HG03521 (cell line): Measurements from ENCODE around the gene ULK2.
"Not testable (repeated sequence)": the region's sequence is repeated elsewhere in the genome, so short reads cannot be mapped to it uniquely, and the experiment has no call there.

ENCODE experiments used
- ATAC-seq: cut with Tn5 transposase; IDR thresholded peaks from one replicate; pipeline ENCODE4 v1.9.1; 2021; ENCODE audit warnings: mild to moderate bottlenecking, moderate library complexity; ENCODE audit not compliant: unreplicated experiment

The ULK2 gene

DNA sequence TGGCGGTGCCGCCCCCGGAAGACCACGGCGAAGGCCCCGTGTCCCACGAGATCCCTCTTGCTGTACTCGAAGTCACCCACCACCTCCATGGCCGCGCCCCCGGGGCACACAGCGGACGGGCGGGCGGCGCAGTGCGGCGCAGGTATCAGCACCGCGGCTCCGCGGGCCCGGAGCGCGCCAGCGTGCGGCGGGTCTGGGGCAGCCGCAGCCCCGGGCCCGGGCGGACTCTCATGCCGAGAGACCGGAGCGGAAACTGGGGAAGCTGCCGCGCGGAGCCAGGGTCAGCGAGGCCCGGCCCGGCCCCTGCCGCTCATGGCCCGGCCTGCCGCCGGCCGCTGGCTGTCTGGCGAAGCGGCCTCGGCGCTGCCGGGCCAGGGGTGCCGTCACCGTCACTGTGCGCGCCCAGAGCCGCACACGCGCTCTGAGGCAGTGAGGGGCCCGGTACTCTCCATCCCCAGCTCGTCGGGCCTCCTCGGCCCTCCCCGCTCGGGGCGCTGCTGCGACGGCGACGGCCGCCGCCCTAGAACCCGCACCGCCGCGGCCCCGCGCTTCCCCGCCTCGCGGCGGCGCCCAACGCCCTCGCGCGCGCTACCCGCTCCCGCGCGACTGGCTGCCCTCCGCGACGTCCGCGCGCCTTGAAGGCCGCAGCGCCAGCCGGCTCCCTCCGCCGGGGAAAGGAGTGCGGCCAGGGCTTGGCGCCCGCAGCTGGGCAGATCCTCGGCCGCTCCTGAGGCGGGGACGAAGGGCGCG, at the start of gene ULK2:
Gene ULK2 (minus strand): TSS at position 608 of the 750 bp plus-strand sequence. CDS start 519 bp downstream, at position 89.
- ATAC-seq, result no peak

DNA sequence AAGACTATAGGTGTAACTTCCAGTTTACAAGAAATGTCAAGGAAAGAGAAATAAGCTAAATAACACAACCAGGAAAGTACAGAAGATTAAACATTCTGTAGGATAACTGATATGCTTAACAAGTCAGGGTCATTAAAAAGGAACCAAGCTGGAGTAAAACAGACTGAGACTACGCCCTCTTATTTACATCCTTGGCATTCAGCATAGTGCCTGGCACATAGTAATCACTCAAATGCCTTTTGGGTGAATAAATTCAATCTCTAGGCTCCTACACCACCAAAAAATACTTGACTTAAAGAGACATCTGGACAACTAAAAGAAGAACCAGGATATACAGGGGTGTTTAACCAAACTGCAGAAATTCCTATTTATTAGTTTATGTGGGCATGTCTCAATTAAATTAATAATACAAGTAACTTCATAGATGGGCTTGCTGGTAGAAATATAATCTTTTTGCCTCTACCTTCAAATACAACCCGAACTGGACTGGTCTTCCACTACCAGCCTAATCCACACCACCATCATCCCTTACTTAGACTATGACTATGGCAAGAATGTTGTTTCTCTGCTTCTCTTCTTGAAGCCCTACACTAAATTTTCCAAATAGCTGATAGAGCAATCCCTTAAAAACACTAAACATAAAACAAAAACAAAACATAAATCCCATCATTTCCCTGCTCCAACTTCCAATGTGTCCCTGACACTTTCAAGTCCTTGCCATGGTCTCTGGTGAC, 47.7 kb upstream of the ULK2 start:
- ATAC-seq, result no peak

DNA sequence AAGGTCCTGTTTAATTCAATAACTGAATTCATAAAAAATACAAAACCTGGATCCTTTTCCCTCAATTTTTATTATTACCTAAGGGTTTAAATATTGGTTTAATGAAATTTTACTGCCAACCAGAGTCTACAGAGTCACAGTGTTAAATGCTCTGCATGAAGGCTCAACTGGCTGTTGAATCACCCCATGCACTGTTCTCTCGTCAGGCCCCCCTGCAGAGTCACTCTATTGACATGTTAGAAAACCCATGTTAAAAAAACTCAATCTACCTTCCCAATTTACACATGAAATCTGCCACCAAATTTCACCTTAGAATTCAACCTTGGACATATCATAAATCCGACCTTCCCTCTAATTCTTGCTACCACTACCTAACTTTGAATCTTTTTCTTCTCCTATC, 43.3 kb upstream of the ULK2 start:
- no peak for ATAC-seq

DNA sequence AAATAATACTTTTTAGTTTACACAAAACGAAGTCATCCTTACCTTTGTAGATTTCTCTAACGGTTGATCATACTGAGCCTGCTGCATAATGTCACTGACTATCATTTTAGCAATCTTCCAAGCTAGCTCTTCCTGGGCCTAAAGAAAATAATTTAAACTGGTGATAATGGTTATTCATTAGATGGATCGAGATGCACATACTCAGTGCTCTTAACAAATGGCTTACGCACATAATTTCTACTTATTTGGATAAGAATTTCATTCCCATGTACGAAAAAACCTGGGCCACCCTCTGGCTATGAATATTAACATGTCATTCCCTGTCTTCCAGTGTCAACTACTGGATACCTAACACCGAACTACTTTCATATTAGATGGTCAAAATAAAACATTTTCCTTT, 41.4 kb upstream of the ULK2 start:
- no peak for ATAC-seq

DNA sequence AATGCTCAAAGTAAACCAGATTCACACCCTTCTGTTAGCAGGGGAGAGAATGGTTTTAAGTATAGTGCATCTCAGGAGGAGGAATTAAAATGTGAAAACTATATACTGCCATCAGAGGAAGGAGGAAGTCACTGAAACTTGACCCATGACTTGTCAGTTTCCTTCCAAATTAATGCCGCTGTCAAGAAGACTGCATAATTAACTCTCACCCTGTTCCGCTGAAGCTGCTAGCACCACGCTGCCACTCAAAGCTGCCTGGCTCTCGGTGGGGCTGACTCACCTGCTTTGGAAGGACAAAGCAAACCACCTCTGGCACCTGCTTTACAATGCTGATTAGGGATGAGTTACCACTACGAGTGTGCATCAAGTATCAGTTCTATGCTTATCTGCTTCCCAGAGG, 37.8 kb upstream of the ULK2 start:
- no peak for ATAC-seq

DNA sequence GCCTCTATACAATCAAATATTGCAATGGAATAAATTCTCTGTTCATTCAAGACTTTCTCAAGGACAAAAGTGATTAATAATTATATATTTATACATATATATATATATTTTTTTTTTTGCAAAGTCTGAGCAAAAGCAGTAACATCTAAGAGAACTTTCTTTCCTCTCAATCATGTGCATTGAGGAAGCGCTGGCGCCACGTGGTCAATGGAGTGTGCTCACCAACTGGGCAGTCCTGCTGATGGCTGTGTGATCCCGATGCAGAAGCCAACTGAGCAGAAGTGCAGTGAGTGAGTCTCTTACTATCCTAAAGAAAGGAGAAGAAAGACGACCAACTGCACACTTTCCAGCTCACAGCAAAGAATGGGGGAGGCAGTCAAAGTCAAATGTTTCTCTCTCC, 37.2 kb upstream of the ULK2 start:
- no peak for ATAC-seq

DNA sequence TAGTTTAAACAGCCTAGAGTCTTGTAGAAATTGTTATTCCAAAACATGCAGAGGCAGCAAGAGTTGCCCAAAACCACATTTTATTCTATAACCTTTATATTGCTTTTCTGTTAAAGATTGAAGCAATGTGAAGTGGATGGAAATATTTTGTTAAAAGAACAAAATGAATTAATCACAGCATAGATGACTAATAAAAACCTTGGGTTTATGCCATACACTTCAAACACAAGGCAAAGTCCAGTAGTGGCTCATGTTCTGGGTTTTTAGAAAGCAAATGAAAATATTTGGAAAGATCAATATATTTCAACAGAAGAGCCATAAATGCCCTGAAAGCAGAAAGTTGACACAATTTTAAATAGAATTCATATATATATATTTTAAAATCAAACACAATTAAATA, 36.7 kb upstream of the ULK2 start:
- no peak for ATAC-seq

DNA sequence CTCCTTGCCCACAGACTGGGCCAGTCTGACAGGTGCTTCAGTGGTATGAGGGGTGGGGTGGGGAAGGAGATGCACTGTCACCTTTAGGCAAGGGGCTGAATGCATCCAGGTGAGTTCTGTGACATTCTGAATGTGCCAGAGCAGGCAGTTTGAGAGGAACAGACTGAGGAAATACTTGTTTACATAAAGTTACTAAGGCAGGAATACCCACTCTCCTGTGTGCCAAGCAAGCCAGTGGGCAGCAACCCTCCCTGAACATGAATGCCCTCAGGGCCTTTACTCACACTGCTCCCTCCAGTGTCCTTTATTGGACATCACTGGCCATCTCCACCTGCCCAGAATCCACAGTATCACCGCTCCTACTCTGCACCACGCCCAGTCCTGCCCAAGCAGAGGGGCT, 33.1 kb upstream of the ULK2 start:
- ATAC-seq, result no peak

DNA sequence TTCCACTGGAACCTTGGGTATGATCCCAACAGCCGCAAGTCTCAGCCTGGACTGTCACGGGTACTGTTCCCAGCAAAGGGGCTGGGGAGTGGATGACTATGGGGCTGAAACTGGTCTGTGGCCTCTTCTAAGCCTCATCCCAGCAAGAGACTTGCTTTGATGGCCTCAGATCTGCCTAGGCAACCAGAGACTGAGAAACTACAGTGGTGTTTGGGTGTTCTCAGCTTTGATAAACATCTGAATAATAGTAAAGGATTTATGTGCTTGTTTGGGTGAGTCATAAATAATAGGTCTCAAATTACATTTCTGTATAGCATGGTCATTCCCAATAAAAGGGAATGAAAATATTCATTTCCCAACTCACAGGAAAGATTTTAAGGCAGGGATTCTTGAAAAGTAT, 30.2 kb upstream of the ULK2 start:
- ATAC-seq, result no peak

DNA sequence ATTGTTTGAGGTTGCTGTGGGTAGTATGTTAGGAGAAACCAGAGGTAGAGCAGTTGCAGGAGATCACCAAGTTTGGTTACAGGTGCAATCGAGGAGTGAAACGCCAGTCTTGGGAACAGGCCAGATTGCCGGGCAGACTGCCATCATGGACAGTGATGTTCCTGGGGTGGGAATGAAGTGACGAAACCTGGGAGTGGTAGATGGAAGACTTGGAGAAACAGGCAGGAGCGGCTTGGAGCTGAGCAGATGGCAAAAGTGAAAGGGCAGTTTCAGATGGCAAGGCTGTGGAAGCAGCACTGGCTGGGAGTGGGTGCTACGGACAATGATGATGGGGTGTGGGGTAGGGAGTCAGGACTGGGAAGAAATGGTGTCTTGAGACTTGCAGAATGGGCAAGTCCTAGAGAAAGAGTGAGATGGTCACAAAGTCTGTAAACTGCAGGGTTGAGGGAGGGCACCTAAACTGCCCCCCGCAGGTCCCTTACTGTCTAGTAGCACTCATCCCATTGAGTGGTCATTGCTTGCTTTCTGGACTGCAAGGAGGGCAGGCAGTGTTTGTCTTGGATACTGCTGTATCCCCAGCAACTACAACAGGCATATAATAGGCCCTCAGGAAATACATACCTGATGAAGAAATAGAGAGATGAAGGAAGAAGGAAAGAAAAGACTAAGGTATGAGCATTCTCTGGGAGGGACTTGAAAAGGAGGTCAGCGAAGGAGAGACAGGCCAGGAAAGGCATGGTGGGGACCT, 29.5 kb upstream of the ULK2 start:
- ATAC-seq, result no peak

DNA sequence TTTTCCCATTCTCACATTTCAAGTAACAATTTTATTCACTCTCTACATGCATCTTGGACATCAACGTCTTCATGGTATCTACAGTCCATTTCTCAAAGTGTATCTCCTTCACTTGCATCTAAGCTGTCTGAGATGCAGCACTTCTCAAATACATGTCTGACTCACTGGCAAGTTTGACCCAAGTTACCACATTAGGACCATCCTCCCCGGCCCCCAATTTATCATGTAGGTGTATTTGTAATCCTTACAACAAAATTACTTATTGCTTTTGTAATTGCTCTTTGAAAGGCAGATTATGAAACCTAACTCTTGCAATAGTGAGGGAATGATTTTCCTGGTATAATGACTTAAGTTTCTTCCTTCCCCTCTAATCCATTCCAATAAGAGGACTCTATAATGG, 28.9 kb upstream of the ULK2 start:
- ATAC-seq, result no peak

DNA sequence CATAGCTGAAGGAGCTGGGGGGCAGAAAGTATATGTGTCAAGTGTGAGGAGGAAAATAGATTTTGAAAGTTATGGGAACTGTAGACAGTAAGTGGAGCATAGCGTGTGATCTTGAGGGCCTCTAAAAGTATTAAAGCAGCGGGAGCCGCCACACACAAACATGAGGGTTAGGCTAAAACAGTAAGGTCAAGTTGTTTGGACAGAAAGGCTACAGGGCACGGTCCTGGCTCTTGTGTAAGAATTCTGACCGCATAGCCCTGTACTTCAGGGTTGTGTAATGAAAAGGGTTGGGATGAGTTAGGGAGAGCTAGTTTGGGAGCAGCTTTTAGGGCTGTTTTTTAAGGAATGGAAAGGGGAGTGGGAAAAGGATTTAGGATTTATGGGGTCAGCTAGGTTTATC, 22.8 kb upstream of the ULK2 start:
- not testable (repeated sequence) for ATAC-seq

DNA sequence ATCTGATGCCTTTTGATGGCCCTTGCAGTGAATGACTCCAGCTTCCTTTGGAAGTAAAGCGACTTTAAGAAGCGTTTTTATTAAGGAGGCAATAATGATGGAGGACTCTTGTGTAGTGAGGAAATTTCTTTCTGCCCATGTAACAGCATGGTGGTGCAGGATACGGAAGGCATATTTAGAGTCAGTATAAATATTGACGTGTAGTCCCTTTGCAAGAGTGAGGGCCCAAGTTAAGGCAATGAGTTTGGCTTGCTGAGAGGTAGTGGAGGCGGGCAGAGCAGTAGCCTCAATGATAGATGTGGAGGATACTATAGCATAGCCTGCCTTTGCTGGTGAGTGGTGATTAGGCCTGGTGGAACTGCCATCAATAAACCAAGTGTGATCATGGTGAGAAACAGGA, 22.3 kb upstream of the ULK2 start:
- ATAC-seq, result not testable (repeated sequence)

DNA sequence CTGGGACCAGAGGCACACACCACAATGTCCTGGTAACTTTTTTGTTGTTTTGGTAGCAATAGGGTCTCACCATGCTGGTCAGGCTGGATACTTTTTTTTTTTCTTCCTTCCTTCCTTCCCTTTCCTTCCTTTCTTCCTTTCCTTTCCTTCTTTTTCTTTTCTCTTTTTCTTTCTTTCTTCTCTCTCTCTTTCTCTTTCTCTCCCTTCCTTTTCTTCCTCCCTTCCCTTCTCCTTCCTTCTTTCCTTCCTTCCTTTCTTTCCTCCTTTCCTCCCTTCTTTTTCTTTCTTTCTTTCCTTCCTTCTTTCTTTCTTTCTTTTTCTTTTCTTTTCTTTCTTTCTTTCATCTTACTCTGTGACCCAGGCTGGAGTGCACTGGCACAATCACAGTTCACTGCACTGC, 18.4 kb upstream of the ULK2 start:
- no peak for ATAC-seq

DNA sequence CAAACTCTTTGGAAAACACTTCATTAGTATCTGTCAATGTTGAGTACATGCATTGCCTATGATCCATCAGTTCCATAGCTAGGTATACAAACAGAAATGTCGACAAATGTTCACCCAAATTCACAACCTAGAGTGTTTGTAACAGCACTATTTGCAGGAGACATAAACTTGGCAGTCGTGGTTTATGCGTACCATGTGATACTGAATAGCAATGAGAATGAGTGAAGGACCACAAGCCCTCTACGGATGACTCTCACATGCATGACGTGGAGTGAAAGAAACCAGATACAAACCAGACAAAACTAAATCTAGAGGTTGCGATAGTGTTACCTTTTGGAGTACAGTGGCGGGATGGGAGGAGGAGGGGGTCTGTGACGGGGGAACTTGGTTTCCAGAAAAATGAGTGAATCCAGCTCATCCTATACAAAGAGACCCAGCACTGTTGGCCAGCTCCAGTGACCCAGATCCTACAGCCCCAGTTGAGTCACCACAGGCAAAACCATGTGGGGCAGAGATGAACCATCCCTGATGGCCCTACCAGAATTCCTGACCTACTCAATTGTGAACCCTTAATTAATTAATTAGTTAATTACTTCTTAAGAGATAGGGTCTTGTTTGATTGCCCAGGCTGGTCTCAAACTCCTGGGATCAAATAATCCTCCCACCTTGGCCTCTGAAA, 15.9 kb upstream of the ULK2 start:
- ATAC-seq, result no peak

DNA sequence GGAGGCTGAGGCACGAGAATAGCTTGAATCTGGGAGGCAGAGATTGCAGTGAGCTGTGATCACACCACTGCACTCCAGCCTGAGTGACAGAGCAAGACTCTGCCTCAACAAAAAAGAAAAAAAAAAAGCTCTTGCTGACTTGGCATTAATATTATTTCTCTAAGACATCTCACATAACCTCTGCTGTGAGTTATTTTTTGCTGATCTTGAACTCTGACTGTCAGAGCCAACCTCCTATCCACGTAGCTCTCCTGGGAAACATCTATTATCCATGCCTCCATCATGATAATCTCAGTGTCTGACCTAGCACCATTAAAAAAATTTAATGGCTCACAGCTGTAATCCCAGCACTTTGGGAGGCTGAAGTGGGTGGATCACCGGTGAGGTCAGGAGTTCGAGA, 12.7 kb upstream of the ULK2 start:
- no peak for ATAC-seq

DNA sequence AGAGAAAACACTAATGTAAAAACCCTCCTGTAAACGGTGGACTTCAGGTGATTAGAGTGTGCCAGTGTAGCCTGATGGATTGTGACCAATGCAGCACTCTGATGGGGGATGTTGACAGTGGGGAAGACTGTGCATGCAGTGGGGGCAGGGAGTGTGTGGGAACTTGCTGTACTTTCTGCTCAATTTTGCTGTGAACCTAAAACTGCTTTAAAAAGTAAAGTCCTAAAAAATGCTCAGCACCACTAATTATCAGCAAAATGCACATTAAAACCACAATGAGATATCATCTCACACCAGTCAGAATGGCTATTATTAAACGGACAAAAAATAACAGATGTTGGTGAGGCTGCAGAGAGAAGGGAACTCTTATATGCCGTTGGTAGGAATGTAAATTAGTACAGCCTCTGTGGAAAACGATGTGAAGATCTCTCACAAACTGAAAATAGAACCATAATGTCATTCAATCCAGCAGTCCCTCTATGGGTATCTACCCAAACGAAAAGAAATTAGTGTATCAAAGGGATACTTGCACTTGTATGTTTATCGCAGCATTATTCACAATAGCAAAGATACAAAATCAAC, 9.7 kb upstream of the ULK2 start:
- ATAC-seq, result no peak

DNA sequence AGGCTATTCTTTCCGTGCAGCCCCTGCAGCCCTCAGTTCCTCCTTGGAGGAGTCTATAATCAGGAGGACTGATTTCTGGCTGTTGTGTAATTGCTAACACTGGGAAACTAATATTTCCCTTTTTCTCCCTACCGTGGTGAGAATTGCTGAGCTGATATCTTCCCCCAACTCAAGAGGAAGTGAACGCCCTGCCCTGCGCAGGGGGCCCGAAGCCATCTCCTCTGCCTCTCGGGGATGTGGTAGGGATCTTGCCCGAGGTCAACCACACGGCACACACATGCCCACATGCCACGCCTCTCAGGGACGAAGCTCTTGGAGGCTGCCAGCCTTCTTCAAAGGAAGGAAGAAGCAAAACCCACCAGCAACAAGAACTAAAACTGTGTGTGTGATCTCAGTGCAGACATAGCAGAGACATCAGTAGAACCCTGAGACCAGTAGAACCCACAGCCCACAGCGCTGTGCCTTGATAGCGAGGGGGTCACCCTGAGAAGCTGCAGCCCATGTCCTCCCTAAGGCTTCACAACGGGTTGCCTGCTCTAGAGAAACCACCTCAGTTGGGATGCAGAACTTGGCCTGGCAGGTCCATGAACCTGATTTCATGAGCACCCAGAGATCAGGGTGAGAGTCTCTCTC, 8.9 kb upstream of the ULK2 start:
- no peak for ATAC-seq

DNA sequence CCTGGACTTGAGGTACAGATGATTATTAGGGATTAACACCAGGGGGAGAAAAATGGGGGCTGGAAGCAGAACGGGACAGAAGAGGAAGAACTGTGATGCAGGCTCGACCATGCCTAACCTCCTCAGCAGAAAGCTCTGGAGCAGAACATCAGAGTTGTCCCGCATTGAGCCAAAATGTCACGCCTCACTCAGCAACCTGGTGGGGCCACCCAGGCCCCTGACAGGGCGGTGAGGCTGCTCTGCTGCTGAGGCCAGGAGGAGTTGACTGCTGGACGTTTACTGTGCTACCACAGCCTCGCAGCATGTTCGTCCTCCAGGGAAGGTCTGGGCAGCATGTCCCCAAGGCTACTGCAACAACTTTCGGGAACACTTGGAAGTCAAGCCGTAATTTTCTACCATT, 6.5 kb upstream of the ULK2 start:
- no peak for ATAC-seq

DNA sequence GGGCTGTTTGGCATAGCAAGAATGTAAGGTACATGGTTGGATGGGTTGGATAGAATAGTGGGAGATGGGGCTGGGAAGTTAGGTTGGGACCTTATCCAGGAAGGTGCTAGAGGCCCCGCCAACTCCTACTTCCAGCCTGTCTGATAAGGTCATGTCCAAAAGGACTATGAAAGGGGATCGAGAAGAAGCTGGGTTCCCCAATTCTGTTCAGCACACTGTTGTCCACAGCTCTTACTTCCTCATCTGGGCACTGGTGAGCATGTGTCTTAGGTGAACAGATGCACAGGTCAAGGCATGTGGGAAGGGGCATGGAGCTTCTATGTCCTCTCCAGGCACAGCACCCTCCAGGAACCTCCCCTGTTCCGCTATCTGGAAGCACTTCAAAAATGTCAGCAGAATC, 5.6 kb upstream of the ULK2 start:
- no peak for ATAC-seq

DNA sequence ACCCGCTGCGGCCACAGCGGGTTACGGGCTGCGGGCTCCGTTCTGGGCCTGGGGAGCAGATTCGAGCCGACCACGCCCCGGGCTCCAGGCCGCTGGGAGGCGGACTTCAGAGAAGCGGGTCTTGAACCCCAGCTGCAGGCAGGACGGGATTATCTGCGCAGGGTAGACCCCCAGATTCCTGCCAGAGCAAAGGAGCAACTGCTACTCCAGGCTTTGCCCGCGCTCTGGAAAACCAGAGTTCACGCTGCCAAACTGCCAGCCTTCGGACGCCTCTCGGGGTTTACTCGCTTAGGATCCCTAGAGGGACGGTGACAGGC, 301 bp upstream of the ULK2 start:
- no peak for ATAC-seq
